HT1080 (cell line): ENCODE measurements around the gene TRIML1. TPM values are rescaled to one million over a fixed set of nuclear protein-coding genes. Genes with fewer than 3 reads are reported as not detected.

Source experiments
- DNase-seq: peaks from one replicate; pipeline ENCODE4 v3.0.0-alpha.2; 2015; ENCODE audit warnings: low read depth
- total RNA-seq: library from RNA; depleted of rRNA; stranded (reverse); fragments of >200 nt; shearing (Covaris generic); gene quantifications from 2 replicates; pipeline ENCODE4 v1.2.3, GENCODE V29; 2014

Gene TRIML1
- total RNA-seq, 1 experiment from 2014 or later: not detected

GRCh38 chr4:188147776-188148175, 8.5 kb downstream of the TRIML1 start:
- DNase-seq: no peak

- no peak for DNase-seq
These were observed 15.6 kb downstream of the TRIML1 start for GRCh38 chr4:188154668-188155405.

- no peak for DNase-seq
These were observed 19.1 kb downstream of the TRIML1 start for GRCh38 chr4:188158336-188158735.

GRCh38 chr4:188159513-188160226, 20.4 kb downstream of the TRIML1 start:
- DNase-seq: peak; percentile 61

DNA sequence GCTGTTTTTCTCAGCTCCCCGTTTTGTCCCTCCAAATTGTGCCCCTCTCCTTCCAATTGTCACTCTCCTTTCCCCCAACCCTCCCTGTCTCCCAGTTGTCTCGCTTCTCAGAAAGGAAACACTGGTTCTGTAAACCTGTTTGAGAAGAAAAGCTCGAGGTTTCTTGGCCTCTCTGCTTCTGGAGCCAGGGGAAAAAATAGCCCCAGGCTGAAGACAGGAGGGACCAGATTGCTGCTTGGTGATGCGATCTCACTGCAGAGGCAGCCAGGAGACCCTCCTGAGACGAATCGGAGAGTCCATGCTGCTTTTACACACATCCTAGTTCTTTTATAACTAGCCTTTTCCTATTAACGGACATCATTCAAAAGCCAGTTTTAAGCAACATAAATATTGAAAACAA, 21.2 kb downstream of the TRIML1 start:
- DNase-seq: no peak

GRCh38 chr4:188161167-188161566, 21.9 kb downstream of the TRIML1 start:
- no peak for DNase-seq

GRCh38 chr4:188162698-188163097, 23.5 kb downstream of the TRIML1 start:
- no peak for DNase-seq

DNA sequence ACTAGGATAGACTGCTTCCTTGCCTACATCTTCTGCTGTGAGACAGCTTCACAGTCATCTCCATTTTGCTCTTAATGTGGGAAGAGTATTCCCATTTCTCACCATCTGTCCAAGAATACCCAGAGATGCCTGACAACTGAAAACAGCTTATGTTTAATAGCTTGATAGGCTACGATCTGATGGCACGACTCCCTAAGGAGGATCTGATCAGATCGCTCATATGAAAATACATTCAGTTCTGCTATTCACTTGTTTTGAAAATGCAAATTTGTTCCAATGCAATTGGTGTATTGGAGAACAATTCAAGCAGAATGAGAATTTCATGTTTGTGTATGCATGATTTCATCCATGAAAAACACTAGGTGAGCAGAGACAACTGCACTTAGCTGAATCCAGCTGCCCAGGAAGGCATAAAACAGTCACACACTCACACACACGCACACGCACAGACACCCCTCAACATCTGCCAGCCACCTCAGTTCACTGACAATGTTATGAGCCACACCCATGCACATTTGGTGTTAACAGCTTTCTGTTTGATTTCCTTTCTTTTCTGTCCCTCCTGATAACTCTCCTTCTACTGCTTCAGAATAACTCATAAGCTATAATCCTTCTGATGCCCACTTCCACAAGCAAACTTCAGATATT, 29.6 kb downstream of the TRIML1 start:
- no peak for DNase-seq

GRCh38 chr4:188171551-188171950, 32.3 kb downstream of the TRIML1 start:
- no peak for DNase-seq

- peak; percentile 43 for DNase-seq
These were observed 36.0 kb downstream of the TRIML1 start for GRCh38 chr4:188175288-188175687.

DNA sequence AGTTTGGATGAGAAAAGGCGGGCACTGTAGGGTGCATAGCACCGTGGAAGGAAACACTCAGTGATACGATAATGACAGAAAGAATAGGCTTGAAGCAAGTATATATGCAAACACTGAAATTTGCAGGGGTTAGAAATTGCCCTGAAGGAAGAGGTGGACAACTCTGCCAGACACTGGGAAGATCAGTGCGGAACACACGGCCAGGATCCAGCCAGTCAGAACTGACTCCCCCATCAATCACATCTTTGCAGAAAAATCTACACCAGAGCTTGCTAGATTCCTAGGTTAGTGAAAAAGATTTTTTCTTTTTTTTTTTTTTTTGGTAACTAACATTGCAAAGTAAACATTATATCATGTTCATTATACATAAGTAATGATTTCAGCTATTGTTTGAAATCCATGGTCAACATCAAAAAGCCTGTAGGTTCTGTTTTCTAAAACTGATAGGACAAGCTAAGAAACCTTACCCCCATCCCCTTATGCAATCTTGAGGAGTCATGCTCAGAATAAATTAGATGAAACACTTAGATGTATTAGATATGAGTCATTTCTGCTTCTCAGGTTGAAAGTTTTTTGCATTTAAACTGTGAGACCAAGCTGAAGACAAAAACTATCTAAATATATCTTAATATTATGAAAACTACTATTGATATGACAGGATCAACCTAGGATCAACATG, 38.9 kb downstream of the TRIML1 start:
- DNase-seq: peak; percentile 30

GRCh38 chr4:188178806-188179205, 39.6 kb downstream of the TRIML1 start:
- DNase-seq: no peak

DNA sequence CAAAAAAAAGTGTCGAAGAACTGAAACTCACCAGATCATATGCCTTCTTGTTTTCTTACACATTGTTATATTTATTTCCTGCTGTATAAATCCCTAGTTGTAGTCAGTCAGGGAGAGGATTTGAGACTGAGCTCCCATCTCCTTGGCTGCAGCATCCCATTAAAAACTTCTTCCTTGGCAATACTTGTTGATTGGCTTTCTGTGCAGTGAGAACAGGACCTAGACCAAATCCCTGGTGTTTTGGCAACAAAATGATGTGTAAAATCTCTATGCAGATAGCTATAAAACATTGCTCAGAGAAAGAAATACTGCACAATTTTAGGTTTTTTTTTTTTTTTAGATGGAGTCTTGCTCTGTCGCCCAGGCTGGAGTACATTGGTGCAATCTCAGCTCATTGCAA, 47.9 kb downstream of the TRIML1 start:
- no peak for DNase-seq

DNA sequence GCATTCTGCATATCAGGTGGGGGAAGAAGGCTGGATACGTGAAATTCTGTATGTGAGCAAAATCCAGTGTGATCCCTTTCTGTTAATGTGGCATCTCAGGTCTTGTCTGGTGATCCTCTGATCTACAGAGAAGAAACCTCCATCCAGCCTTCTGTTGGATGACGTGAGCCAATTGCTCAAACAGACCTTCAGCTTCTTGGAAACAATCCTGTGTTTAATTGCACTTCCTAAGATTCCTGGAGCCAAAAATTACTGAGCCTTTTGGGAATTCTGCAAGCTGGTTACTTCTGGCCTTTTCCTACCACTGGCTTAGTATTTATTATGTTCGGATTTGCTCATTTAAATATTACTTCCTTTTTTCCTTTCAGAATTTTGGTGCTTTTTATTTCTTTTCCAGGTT, 51.2 kb downstream of the TRIML1 start:
- DNase-seq: no peak

- no peak for DNase-seq
These were observed 55.2 kb downstream of the TRIML1 start for GRCh38 chr4:188194421-188194820.

- no peak for DNase-seq
These were observed 56.2 kb downstream of the TRIML1 start for GRCh38 chr4:188195389-188195985.

DNA sequence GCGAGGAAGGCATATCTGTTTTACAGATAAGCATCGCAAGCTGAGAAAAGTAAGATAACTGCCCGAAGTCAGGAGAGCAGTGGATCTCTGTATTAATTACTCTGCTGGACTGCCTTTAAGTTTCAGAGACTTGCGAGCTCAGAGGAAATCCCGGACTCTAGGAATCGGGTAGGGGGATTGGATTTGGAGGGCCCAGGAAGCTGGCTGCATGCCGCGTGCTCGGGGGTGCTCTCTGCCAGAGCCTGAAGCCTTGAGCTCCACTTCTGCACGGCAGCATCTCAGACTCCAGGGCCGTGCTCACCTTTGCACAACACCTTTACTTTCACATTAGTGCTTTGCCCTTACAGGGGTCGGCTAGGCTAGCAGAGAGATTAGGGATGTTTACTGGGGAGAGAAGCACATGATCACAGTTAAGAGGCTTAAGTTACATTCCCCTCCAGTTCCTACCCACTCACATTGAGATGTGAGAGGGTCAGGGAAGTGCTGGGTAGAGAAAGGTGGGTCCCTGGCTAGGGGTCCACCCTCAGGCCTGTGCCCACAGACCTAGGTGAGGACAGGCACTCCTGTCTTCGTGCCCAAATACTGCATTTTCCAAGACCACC, 57.0 kb downstream of the TRIML1 start:
- no peak for DNase-seq
